IPS-18c (cell line): ENCODE data around the gene ISCA1.
"Not testable (repeated sequence)": the region's sequence is repeated elsewhere in the genome, so short reads cannot be mapped to it uniquely, and the experiment has no call there.

ENCODE experiments used
- H3K4me3 ChIP-seq: 2 replicates; pipeline ENCODE4 v1.7.0; 2013; ENCODE audit warnings: low read depth, mild to moderate bottlenecking, low read length, moderate library complexity; ENCODE audit not compliant: insufficient read depth
- H3K9me3 ChIP-seq: one replicate; pipeline ENCODE4 v1.6.1; 2013; ENCODE audit warnings: mild to moderate bottlenecking, low read length, moderate library complexity; ENCODE audit not compliant: control insufficient read depth, insufficient read depth

ISCA1 gene

DNA sequence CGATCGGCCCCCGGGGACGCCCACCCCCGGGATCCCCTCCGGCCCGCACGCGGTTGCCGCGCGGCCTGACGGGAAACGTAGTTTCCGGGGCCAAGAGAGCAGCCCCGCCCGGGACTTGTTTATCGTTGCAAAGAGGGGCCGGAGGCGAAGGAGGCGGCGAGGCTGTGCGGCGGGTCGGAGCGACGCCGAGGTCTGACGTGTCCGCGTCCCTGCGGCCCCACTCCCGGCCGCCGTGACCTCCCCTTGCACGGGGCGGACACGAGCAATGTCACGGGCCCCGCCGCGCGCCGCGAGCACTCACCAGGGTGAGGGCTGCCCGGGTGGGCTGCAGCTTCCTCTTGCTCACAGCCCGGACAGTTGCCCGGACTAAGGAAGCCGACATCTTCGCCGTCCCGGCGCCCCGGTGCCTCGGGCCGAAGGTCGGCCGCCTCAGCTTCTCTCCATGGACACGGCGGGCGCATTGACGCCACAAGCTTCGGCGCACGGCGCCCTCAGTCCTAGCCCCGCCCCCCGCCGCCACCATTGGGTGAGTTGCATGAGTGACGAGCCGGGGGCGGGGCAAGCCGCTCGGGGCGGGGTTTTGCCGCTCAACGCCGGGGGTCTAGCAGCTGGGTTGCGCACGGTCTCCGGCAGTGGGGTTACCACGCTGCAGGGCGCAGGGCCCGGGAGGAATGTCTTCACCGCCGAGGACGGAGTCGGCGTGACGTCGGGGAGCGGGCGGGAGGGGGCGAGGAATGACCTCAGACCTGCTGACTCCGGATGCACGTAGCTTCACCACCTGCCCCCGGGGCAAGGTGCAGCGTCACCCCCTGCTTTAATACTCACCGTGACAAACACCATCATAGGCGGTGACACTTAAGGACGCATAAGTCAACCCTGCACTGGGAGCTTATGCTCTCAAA is at the start of gene ISCA1:
Gene ISCA1, minus strand, starts transcription at position 462 of the 902 bp plus-strand sequence. Its CDS starts 80 bp downstream, at position 382.
- Histone ChIP-seq H3K9me3 (no peaks in the 10 kb centered on the region), H3K4me3 (peak within 1 kb of the TSS; percentile 97)

DNA sequence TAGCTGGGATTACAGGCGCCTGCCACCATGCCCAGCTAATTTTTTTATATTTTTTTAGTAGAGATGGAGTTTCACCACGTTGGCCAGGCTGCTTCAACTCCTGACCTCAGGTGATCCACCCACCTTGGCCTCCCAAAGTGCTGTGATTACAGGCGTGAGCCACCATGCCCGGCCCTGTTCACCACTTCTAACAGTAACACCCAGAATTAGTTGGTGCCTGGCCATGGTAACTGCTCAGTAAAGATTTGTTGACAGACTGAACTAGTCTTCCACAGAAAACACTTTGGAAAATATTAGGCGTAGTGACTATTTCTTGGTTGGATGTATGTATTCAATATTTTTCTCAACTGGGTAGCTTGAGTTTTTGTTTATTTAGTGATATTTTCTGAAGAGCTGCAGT is 47.8 kb upstream of the ISCA1 start:
- H3K9me3 ChIP-seq = no peaks in the 10 kb centered on the region
- H3K4me3 ChIP-seq = no peak overlapping the region

DNA sequence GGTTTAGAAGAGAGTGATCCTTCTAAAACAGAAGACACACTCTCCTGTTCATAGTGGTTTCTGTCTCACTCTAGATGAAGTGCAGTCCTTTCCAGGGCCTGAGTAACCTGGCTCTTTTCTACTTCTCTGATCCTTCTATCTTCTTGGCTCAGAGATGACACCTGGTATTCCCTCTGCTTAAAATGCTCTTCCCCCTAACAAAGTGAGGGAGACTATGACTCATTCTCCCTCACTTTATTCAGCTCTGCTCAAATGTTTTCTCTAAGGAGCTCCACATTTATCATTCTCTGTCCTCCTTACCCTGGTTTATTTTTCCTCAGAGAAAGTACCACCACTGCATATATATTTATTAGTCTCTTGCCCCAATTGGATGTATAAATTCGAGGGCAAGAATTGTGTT is 47.3 kb upstream of the ISCA1 start:
- H3K9me3 ChIP-seq = no peaks in the 10 kb centered on the region
- H3K4me3 ChIP-seq = no peak overlapping the region

DNA sequence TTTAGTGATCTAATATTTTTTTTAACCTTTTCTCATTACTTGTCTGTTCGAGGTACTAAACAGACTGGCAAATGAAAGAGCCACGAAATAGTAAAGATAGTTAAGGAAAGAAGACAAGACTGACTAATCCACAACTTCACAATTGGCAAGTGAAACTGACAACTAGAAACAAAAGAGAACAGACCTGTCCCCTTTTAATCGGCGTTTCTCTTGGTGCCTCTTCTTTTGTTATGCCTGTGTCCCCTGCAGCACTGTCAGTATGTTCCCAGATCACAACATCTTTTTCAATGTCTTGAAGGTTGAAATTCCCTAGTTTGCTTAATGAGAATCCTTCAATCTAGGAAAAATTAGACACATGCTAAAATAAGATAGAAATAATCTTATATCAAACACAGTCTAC is 45.8 kb upstream of the ISCA1 start:
- no peaks in the 10 kb centered on the region for H3K9me3 ChIP-seq
- H3K4me3 ChIP-seq = no peak overlapping the region

DNA sequence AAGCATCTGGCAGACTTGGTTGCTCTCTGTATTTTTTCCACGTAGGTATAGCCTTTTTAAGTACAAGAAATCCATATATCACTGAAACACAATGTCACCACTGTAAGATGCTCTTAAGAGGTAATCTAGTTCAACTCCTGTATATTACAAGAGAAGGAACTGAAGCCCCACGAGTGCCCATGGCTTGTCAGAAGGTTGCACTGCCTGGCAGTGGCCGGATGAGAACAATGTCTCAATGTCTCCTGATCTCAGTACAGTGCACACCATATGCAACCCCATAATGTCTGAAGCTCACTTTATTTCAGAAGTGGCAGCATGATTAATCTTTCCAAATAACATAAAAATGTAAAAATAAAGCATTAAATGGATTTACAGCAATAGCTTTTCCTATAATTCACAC is 44.2 kb upstream of the ISCA1 start:
- Histone ChIP-seq H3K4me3 (no peak overlapping the region), H3K9me3 (no peaks in the 10 kb centered on the region)

DNA sequence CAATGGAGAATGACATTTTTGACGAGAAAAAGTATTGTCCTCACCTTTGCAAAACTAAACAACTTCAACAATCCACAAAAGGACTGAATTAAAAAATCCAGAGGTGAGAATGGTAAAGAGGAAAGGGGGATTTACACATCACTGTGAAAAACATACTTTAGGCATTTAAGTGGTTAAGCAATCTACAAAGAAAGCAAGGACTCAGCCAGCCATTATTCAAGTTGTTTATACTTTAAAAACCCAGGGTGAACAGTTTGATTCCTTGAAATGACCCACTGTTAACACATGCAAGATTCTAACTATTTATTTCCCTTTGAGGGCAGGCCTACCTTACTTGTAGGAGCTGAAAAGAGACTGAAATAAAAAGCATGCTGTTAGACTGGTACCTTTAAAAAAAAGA is 42.6 kb upstream of the ISCA1 start:
- no peak overlapping the region for H3K4me3 ChIP-seq

DNA sequence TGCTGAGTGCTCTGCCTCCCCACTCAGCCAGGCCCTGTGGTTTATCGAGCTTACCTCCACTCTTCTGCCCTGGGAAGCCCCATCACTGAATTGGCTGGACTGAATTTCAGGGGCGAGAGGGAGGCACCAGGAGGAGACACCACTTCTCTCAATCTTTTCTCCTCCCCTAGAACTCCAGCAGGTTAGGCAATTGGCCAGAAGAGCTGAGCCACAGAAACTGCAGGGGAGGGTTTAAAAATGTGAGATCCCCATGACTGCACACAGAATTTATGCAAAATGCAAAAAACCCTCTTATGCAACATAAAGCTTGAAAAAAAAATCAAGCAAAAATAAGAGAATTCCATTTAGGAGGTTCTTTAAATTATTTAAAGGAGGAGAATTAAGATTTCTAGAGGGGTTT is 42.0 kb upstream of the ISCA1 start:
- H3K4me3 ChIP-seq = no peak overlapping the region

More for the DNA sequence above, 42.6 kb upstream of the ISCA1 start:
- H3K9me3 ChIP-seq = no peaks in the 10 kb centered on the region

DNA sequence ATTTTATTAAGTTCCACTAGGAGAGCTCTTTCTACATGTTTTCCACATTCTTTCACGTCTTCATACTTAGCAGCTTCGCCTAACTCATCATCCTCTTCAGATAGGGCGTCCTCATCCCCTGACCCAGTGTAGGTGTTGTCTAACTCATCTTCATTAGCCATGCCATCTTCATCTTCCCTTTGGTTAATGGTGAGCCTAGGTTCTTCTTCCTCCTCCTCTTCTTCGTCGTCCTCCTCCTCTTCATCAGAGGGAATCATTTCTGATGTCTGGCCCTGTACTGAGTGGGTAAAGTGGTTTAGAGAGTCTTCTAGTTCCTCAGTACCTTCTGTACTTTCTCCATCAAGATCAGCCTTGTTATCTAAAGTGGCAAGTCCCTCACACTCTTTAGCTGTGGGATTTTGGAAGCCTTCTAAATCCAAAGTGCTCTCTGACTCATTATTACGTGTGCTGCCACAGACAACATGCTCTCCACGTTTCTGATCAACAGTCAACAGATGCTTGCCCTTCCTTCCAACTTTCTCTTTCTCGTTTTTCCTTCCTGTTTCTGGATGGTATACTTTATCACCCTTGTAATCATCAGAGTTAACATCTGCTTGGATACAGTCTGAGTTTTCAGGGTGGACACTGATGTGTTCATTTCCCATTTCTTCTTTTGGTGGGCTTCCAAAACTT is 40.8 kb upstream of the ISCA1 start:
- Histone ChIP-seq H3K4me3 (no peak overlapping the region), H3K9me3 (no peaks in the 10 kb centered on the region)

More for the DNA sequence above, 42.0 kb upstream of the ISCA1 start:
- no peaks in the 10 kb centered on the region for H3K9me3 ChIP-seq

DNA sequence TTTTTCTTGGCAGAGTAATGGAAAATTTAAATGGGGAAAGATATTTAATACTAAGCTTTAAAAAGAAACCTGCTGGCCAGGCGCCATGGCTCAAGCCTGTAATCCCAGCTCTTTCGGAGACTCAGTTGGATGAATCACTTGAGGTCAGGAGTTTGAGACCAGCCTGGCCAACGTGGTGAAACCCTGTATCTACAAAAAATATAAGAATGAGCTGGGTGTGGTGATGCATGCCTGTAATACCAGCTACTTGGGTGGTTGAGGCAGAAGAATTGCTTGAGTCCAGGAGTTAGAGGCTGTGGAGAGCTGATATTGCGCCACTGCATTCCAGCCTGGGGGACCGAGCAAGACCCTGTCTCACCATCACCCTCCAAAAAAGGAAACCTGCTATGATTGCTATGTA is 39.0 kb upstream of the ISCA1 start:
- no peaks in the 10 kb centered on the region for H3K9me3 ChIP-seq

DNA sequence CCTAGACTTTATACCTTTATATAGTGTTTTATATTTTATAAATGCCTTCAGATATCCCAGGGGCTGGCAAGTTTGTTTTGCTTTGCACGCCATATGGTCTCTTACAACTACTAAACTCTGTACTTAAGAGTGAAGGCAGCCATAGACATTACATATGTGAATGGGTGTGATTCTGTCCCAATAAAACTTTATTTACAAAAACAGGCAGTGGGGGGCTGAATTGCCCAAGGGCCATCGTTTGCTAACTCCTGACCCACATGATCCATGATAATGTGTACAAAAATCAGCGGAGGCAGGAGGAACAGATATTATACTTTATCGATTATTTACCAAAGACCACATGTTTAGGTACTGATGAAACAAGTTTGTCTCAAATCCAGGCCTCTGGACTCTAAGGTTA is 35.8 kb upstream of the ISCA1 start:
- no peaks in the 10 kb centered on the region for H3K9me3 ChIP-seq
- no peak overlapping the region for H3K4me3 ChIP-seq

More for the DNA sequence above, 39.0 kb upstream of the ISCA1 start:
- no peak overlapping the region for H3K4me3 ChIP-seq

DNA sequence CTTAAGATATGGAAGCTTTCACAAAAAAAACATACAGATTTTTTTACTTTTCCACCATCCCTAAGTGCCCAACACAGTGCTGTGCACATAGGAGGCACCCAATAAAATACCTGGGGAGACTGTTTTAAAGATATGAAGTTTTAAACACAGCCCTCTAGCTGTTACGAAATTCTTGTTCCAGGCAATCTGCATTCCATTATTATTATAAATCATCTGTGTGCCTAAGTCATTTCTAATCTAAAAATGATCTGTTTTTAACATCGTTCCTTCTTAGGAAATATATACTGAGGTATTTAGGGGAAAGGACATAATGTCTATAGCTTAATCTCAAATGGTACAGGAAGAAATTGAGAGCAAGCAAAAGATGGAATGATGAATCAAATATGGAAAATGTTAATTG is 32.7 kb upstream of the ISCA1 start:
- H3K9me3 ChIP-seq = no peaks in the 10 kb centered on the region
- H3K4me3 ChIP-seq = no peak overlapping the region

DNA sequence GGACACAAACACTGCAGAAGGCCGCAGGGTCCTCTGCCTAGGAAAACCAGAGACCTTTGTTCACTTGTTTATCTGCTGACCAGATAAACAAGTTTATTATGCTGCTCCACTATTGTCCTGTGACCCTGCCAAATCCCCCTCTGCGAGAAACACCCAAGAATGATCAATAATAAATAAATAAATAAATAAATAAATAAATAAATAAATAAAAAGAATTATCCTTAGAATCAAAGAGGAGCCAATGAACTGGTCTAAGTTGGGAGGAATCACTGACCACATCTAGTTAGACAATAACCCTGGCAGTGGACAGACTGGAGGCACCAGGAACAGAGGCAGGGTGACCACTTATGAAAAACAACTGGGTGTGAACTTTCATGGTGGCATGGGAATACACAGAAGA is 30.6 kb upstream of the ISCA1 start:
- not testable (repeated sequence) for H3K4me3 ChIP-seq, H3K9me3 ChIP-seq

DNA sequence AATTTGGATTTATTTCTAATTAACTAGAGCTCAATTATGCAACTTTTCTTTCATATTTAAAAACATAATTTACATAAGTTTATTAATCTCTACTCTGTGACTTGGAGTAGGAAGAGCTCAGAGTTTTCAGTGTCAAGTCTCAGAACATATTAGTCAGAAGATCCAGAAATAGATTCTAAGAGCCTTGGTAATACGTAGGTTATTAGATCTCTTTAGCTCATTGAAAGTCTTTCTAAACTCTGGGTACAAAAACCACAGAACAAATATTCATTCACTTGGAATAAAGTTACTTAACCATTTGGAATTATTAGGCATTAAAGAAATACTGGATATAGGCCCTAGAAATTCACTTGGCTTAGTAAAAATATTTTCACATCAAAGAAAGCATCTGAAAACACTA is 26.3 kb upstream of the ISCA1 start:
- Histone ChIP-seq H3K4me3 (no peak overlapping the region), H3K9me3 (no peaks in the 10 kb centered on the region)

DNA sequence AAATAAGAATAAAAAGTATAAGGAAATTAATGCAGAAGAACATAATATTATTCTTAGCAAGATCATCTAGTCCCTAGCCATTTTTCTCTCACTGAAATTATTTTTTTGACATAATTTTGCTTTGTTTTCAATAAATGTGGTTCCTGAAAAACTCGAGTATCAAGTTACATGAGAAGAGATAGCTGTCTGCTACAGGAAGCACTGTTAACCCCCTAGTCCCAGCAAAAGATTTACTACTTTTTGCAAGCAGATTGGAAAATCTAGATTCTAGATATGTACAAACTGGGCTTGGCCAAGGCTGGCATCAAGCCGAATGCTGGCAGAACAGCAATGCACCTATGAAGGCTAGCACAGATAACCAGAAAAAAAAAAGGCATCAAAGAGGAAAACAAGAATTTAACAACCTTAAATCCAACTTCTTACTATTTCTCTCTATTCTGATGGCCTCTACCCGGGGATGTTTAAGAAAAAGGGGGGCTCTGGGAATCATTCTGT is 21.9 kb upstream of the ISCA1 start:
- H3K4me3 ChIP-seq = no peak overlapping the region
- H3K9me3 ChIP-seq = no peaks in the 10 kb centered on the region

DNA sequence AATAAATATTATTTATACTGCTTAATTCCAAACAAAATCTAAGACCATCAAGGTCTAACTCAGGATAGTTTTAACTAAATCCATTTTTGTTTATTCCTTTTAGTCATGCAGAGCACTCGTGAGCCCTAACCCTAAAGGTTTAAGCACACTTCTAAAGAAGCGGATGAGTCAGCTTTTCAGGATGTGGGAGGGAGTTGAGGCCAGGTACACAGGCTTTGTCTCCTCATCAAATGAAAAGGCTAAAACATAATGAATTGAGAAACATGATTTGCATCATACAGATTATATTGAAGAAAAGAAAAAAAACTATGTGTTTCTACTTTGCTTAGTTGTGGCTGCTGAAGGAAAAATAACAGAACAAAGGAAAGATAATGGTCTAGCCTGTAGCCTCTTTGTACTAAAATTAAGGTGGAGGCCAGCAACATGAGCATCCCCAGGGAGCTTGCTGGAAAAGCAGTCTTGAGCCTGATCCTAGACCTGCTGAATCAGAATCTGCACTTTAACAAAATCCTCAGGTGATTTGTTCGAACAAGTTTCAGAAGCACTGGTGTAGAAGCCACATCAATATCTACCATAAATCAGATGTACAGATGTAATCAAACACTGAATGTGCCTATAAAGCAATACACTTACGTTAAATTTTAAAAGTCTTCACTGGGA is 21.1 kb upstream of the ISCA1 start:
- Histone ChIP-seq H3K9me3 (no peaks in the 10 kb centered on the region), H3K4me3 (no peak overlapping the region)

DNA sequence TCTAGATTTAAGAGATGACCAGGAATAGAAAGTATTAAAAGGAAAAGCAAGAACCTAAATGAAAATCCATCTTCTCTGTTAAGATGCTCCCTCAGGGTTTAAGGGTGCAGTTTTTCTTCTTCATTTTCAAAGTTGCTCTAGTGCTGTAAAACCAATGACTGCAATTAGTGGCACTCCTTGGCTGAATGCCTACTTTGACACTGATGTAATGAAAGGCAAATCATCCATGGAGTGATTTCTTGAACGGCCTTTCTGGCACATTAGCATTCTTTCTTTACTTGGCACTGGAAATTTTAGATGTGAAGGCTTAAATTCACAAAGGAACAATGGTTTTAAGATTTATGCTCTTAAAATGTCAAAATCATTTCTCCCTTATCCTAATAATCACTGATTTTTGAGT is 19.3 kb upstream of the ISCA1 start:
- H3K9me3 ChIP-seq = no peaks in the 10 kb centered on the region

DNA sequence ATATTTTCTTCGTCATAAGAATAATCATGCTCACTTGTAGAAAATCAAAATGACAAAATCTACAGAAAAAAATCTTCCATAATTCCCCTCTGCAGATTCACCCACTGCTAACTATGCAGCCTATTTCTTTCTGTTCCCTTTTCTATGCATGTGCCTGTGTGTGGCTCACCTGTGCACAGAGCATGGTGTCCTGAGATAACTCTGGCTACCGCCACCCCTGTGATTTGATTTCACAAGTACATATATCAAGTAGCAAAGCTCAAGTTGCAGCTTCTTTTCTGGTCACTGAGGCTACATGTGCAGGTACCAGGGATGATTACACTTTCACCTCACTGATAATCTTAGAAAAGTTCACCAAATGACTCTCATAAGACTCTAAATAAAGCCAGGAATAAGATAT is 18.4 kb upstream of the ISCA1 start:
- H3K9me3 ChIP-seq = no peaks in the 10 kb centered on the region
- no peak overlapping the region for H3K4me3 ChIP-seq

More for the DNA sequence above, 19.3 kb upstream of the ISCA1 start:
- H3K4me3 ChIP-seq = no peak overlapping the region

DNA sequence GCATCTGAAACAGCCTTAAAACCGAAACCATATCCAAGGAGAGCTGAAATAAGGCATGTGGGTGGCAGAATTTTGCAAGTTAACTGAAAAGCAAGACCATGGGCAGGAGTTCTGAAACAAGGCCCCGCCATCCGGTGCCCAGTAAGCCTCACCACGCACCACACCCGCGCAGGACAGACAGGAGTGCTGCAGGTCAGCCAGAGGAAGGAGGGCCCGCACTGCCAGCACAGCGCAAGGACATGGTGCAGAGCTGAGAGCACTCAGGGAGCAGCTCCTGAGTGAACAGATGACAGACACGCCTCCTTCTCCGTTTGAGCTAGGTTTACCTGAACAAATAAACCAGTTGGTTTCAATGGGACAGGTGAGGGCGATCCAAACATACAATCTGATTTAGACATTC is 16.5 kb upstream of the ISCA1 start:
- Histone ChIP-seq H3K4me3 (no peak overlapping the region), H3K9me3 (no peaks in the 10 kb centered on the region)
